Choroid plexus epithelial cell (primary cell): ENCODE measurements around the gene API5.
A peak's percentile ranks its signal among the peaks of the same experiment; 100 is the strongest.

ENCODE experiments used
- DNase-seq: peaks from one replicate; pipeline ENCODE4 v3.0.0-alpha.2; 2010; ENCODE audit warnings: low read depth
- H3K4me3 ChIP-seq: 2 replicates; pipeline ENCODE4 v1.5.1; 2011; ENCODE audit warnings: low read depth, mild to moderate bottlenecking, control low read depth, low read length, moderate library complexity
- TF ChIP-seq, protein P1 (sequence below): conservative IDR thresholded peaks from 2 replicates; pipeline ENCODE4 v1.5.1; 2011; ENCODE audit warnings: low read depth, mild to moderate bottlenecking, control low read depth, inconsistent platforms, low read length, moderate library complexity

The API5 gene

DNA sequence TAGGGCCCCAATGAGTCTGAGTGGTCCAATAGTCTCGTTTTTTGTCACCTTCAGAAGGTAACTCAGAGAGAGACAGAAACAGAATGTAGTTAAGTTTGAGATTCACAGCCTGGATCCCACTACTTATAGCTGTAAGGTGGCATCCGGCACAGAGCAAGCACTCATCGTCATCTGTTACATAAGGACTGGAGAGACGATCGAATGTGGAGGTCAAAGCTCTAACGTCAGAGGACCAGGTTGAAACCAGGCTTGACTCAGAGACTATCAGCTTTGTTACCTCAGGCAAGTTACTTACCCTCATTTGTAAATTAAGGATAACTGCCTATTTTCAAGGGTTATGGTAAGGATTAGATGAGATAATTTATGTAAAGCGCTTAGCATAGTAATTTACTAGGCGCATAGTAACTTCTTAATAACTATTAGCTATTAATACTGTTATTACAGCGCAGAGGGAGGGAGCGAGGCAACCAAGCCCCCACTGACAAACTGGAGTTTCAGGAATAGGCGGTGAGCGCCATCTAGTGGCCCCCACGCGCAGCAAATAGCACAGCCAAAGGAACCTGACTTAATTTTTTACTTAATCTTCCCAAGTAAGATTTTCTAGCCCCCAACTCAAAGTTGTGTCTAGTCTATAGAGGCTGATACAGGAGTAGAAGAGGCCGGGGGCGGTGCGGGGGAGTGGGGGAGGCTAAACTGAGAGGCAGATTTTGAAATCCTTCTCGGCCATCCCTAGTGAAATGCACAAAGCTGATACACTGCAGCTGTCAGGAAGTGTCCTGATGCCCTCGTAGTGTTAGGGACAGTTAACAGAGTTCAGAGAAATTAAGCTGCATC lies 29.0 kb upstream of the API5 start:
- H3K4me3 ChIP-seq = no peak overlapping the region
- DNase-seq = peak; percentile 53
- TF ChIP-seq, protein P1, sequence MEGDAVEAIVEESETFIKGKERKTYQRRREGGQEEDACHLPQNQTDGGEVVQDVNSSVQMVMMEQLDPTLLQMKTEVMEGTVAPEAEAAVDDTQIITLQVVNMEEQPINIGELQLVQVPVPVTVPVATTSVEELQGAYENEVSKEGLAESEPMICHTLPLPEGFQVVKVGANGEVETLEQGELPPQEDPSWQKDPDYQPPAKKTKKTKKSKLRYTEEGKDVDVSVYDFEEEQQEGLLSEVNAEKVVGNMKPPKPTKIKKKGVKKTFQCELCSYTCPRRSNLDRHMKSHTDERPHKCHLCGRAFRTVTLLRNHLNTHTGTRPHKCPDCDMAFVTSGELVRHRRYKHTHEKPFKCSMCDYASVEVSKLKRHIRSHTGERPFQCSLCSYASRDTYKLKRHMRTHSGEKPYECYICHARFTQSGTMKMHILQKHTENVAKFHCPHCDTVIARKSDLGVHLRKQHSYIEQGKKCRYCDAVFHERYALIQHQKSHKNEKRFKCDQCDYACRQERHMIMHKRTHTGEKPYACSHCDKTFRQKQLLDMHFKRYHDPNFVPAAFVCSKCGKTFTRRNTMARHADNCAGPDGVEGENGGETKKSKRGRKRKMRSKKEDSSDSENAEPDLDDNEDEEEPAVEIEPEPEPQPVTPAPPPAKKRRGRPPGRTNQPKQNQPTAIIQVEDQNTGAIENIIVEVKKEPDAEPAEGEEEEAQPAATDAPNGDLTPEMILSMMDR = peak; percentile 94

DNA sequence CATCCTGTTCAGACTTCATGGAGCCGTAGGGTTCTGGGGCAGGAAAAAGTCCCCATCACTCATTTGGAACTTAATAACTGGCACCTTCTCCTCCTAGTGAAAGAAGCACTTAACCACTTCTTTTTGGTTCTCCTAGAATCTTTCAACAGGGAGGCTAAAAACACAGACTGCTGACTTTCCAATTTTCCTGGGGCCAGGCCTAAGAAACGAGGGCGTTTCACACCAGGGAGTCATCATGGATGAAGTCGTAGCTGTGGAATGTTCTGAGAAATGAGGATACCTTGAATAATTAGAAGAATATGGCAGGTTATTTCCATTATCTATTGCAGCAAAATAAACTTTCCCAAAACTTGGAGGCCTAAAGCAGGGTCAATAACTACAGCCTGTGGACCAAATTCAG lies 26.0 kb upstream of the API5 start:
- H3K4me3 ChIP-seq = no peak overlapping the region
- DNase-seq = no peak
- TF ChIP-seq, protein P1 = no peak

- no peak overlapping the region for H3K4me3 ChIP-seq
- no peak for DNase-seq
- TF ChIP-seq, protein P1 = no peak
Observed at GRCh38 chr11:43289368-43289767, 22.4 kb upstream of the API5 start.

DNA sequence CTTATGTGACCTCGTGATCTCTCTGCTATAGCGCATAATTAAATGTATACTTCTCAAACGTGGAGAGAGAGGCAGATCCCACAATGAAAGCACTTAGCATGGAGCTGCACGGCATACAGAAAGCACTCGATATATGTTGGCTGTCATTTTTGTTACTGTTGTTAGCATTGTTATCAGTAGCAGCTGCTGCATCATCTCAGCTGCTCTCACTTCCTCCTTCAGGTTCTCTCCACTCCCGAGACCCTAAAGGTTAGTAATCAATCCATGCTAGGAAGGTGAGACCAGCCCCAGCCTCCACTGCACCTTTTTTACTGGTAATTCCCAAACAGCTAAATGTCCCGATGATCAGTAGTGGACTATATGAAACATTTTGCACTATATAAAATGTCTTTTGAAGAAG lies 13.4 kb upstream of the API5 start:
- no peak overlapping the region for H3K4me3 ChIP-seq
- no peak for DNase-seq
- TF ChIP-seq, protein P1 = no peak

DNA sequence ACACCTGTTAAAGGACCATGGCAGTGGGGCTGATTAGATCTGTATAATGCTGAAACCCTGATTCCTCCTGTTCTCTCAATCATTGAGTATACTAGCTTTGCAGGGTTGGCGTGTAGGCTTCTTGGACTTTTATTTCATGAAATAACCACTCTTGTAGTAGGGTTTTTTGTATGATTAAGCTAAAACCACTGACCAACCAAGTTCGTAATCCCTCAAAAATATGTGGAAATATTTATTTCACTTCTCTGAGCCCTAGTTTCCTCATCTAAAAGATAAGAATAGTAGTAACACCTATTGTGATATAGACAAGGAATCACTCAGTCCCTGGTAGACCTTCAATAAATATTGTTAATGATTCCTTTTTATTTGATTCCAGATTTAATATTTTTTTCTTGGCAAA lies 4.2 kb downstream of the API5 start:
- H3K4me3 ChIP-seq = no peak overlapping the region
- no peak for DNase-seq
- TF ChIP-seq, protein P1 = no peak

GRCh38 chr11:43316451-43316850 lies 4.7 kb downstream of the API5 start:
- no peak overlapping the region for H3K4me3 ChIP-seq
- TF ChIP-seq, protein P1 = no peak
- DNase-seq = peak; percentile 68

GRCh38 chr11:43327987-43328386 lies 16.2 kb downstream of the API5 start:
- TF ChIP-seq, protein P1 = no peak
- peak; percentile 96 for DNase-seq

More at GRCh38 chr11:43327987-43328386, 16.2 kb downstream of the API5 start:
- no peak overlapping the region for H3K4me3 ChIP-seq
